Uterus (tissue), 2 donors: ENCODE measurements around the gene MARCKS.

Experiments used
- POLR2A ChIP-seq, 2 donors: fragments of 450-650 bp; IDR thresholded peaks; one replicate each; pipeline ENCODE4 v1.6.1; 2016; ENCODE audit warnings: antibody characterized with exemption in 2 of 2, mild to moderate bottlenecking in 1 of 2, moderate library complexity in 1 of 2
- TF ChIP-seq, protein P1 (sequence below), 4 experiments: fragments of 200-600 bp in 2 of 4; fragments of 450-650 bp in 2 of 4; sonication (generic) in 2 of 4; IDR thresholded peaks; one replicate each; pipeline ENCODE4 v1.5.1; 2016 to 2019; ENCODE audit warnings: antibody characterized with exemption in 4 of 4, mild to moderate bottlenecking in 2 of 4, moderate library complexity in 1 of 4

DNA sequence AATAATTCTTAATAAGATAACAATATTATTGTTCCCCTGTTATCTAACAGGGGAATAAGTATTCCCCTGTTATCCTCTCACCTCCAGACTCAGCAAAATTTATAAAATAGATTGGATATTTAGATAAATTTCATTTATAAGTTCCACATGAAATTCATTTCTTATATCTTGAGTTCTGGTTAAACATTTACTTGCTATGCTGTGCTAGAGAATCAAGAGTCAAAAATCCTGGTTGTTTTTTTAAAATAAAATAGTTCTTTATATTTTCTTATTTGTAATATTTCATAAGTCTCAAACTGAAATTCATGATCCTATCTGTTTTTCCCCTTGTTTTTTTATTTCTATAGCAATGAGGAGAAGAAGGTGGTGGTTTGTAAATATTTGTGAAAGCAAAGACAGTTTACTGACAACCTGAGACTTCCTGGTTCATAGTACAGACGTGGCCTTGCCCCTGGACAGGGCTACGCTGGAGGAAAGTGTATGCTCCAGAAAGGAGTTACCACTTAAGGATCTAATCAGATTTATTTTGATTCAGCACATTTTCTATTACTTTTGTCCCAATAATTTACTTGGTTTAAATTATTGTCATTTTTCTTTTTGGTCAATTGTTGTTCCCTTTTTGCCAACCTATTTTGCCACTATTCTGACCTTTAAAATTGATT is 37.8 kb upstream of the MARCKS start:
- TF ChIP-seq, protein P1, sequence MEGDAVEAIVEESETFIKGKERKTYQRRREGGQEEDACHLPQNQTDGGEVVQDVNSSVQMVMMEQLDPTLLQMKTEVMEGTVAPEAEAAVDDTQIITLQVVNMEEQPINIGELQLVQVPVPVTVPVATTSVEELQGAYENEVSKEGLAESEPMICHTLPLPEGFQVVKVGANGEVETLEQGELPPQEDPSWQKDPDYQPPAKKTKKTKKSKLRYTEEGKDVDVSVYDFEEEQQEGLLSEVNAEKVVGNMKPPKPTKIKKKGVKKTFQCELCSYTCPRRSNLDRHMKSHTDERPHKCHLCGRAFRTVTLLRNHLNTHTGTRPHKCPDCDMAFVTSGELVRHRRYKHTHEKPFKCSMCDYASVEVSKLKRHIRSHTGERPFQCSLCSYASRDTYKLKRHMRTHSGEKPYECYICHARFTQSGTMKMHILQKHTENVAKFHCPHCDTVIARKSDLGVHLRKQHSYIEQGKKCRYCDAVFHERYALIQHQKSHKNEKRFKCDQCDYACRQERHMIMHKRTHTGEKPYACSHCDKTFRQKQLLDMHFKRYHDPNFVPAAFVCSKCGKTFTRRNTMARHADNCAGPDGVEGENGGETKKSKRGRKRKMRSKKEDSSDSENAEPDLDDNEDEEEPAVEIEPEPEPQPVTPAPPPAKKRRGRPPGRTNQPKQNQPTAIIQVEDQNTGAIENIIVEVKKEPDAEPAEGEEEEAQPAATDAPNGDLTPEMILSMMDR (IDR thresholded peaks at IDR 0.05): no peak
- no peak for TF ChIP-seq POLR2A (IDR thresholded peaks at IDR 0.05)
